ENCODE results near the gene POLR3C.
"Not testable (repeated sequence)": the region's sequence is repeated elsewhere in the genome, so short reads cannot be mapped to it uniquely, and the experiment has no call there.

GRCh38 chr1:145791860-145792259, 32.1 kb upstream of the POLR3C start:
- not testable (repeated sequence) for TF ChIP-seq CTCF, POLR2A (IDR thresholded peaks at IDR 0.05)

All from thyroid gland (tissue), 4 donors.